Loucy (cell line): Measurements from ENCODE around the gene PSMA4.
"Not testable (repeated sequence)": the region's sequence is repeated elsewhere in the genome, so short reads cannot be mapped to it uniquely, and the experiment has no call there.

ENCODE experiments used
- H2AFZ ChIP-seq: fragments of 200-600 bp; sonication (generic); 2 replicates; pipeline ENCODE4 v1.6.0; 2016; ENCODE audit warnings: antibody characterized with exemption, mild to moderate bottlenecking, low read length, moderate library complexity
- H3F3A ChIP-seq: fragments of 200-600 bp; 2 replicates; pipeline ENCODE4 v1.6.0; 2016; ENCODE audit warnings: antibody characterized with exemption, low read depth, mild to moderate bottlenecking
- H3K27me3 ChIP-seq: fragments of 200-600 bp; sonication (generic); 2 replicates; pipeline ENCODE4 v1.6.1; 2014; ENCODE audit warnings: low read length, mild to moderate bottlenecking; ENCODE audit not compliant: insufficient read depth, poor library complexity, severe bottlenecking
- H3K36me3 ChIP-seq: fragments of 200-600 bp; sonication (generic); 2 replicates; pipeline ENCODE4 v1.6.1; 2016; ENCODE audit warnings: low read length; ENCODE audit not compliant: insufficient read depth
- H3K4me1 ChIP-seq: fragments of 200-600 bp; sonication (generic); 2 replicates; pipeline ENCODE4 v1.5.1; 2014; ENCODE audit warnings: low read length, mild to moderate bottlenecking; ENCODE audit not compliant: insufficient read depth, poor library complexity, severe bottlenecking
- H3K4me2 ChIP-seq: fragments of 200-600 bp; sonication (generic); 2 replicates; pipeline ENCODE4 v1.6.0; 2014; ENCODE audit warnings: antibody characterized with exemption, low read length, low read depth, mild to moderate bottlenecking; ENCODE audit not compliant: poor library complexity, severe bottlenecking
- H3K4me3 ChIP-seq: fragments of 200-600 bp; sonication (generic); 2 replicates; pipeline ENCODE4 v1.5.1; 2014; ENCODE audit warnings: low read length, mild to moderate bottlenecking, mixed read lengths; ENCODE audit not compliant: poor library complexity, severe bottlenecking
- H3K79me2 ChIP-seq: fragments of 200-600 bp; sonication (generic); 2 replicates; pipeline ENCODE4 v1.6.1; 2014; ENCODE audit warnings: low read length; ENCODE audit not compliant: insufficient read depth
- H3K9ac ChIP-seq: fragments of 200-600 bp; sonication (generic); 2 replicates; pipeline ENCODE4 v1.6.0; 2014; ENCODE audit warnings: mild to moderate bottlenecking, low read depth, low read length, moderate library complexity; ENCODE audit not compliant: poor library complexity, severe bottlenecking
- H3K9me2 ChIP-seq: fragments of 200-600 bp; sonication (generic); replicated peaks from 2 replicates; pipeline ENCODE4 v1.6.1; 2016; ENCODE audit warnings: low read depth, low read length, mixed read lengths
- H3K9me3 ChIP-seq: fragments of 200-600 bp; sonication (generic); 2 replicates; pipeline ENCODE4 v1.6.1; 2014; ENCODE audit warnings: mild to moderate bottlenecking, antibody characterized with exemption, low read length, low read depth; ENCODE audit not compliant: insufficient read depth
- H4K20me1 ChIP-seq: fragments of 200-600 bp; sonication (generic); 2 replicates; pipeline ENCODE4 v1.6.0; 2014; ENCODE audit warnings: antibody characterized with exemption, low read length, mild to moderate bottlenecking; ENCODE audit not compliant: insufficient read depth, poor library complexity, severe bottlenecking
- CTCF ChIP-seq: fragments of 200-600 bp; sonication (generic); conservative IDR thresholded peaks from 2 replicates; pipeline ENCODE4 v1.5.1; 2014; ENCODE audit warnings: mild to moderate bottlenecking, antibody characterized with exemption, low read length
- EZH2phosphoT487 ChIP-seq: fragments of 200-600 bp; IDR thresholded peaks from 2 replicates; pipeline ENCODE4 v1.6.1; 2018; ENCODE audit warnings: antibody characterized with exemption, mild to moderate bottlenecking, moderate library complexity, borderline replicate concordance

PSMA4 gene

GRCh38 chr15:78550815-78551214 lies 10.6 kb downstream of the PSMA4 start:
- Histone ChIP-seq H2AFZ (no peak overlapping the region), H3K36me3 (peaks cover 50% of the 10 kb centered on the region; the same call in 1 of the 2 replicates), H3K9me2 (no peaks in the 10 kb centered on the region), H3K4me1 (peaks cover under 1% of the 10 kb centered on the region), H3K4me2 (no peak overlapping the region), H3K79me2 (peaks cover 8% of the 10 kb centered on the region; the same call in 1 of the 2 replicates), H3K27me3 (no peaks in the 10 kb centered on the region), H3K9ac (no peak overlapping the region), H3K9me3 (no peaks in the 10 kb centered on the region), H3F3A (no peaks in the 10 kb centered on the region; the same call in 1 of the 2 replicates), H4K20me1 (peaks cover 3% of the 10 kb centered on the region), H3K4me3 (no peak overlapping the region)
- TF ChIP-seq EZH2phosphoT487 (no peak), CTCF (no peak)

GRCh38 chr15:78551902-78552301 lies 11.7 kb downstream of the PSMA4 start:
- Histone ChIP-seq H4K20me1 (peaks cover 3% of the 10 kb centered on the region), H3K27me3 (no peaks in the 10 kb centered on the region), H3K36me3 (peaks cover 40% of the 10 kb centered on the region; the same call in 1 of the 2 replicates), H3K79me2 (no peaks in the 10 kb centered on the region), H3K4me3 (no peak overlapping the region), H3K4me2 (no peak overlapping the region), H3K9me2 (no peaks in the 10 kb centered on the region), H3K9ac (no peak overlapping the region), H3K9me3 (no peaks in the 10 kb centered on the region), H3F3A (no peaks in the 10 kb centered on the region; the same call in 1 of the 2 replicates), H3K4me1 (no peaks in the 10 kb centered on the region), H2AFZ (no peak overlapping the region)
- TF ChIP-seq EZH2phosphoT487 (no peak), CTCF (no peak)

- Histone ChIP-seq H3K27me3 (no peaks in the 10 kb centered on the region), H3K36me3 (peaks cover 33% of the 10 kb centered on the region; the same call in 1 of the 2 replicates), H3K9ac (no peak overlapping the region), H3K4me1 (no peaks in the 10 kb centered on the region), H2AFZ (no peak overlapping the region), H3K4me3 (no peak overlapping the region), H3K79me2 (no peaks in the 10 kb centered on the region), H4K20me1 (no peaks in the 10 kb centered on the region), H3K4me2 (no peak overlapping the region), H3K9me2 (no peaks in the 10 kb centered on the region), H3F3A (no peaks in the 10 kb centered on the region; the same call in 1 of the 2 replicates), H3K9me3 (no peaks in the 10 kb centered on the region)
- TF ChIP-seq EZH2phosphoT487 (no peak), CTCF (no peak)
Measured at GRCh38 chr15:78552597-78552996, 12.4 kb downstream of the PSMA4 start.

GRCh38 chr15:78560201-78560600 lies 20.0 kb downstream of the PSMA4 start:
- H3K9ac ChIP-seq, H4K20me1 ChIP-seq, H3F3A ChIP-seq, H3K9me2 ChIP-seq, H3K9me3 ChIP-seq, H3K79me2 ChIP-seq, H3K36me3 ChIP-seq, H2AFZ ChIP-seq, H3K27me3 ChIP-seq, H3K4me2 ChIP-seq, H3K4me3 ChIP-seq: not testable (repeated sequence)
- H3K4me1 ChIP-seq: peaks cover 10% of the 10 kb centered on the region
